HepG2 (cell line): ENCODE results near the gene RAPGEF5.

Experiments
- EP300 ChIP-seq, 3 experiments: sonication (generic) in 1 of 3; formaldehyde crosslinking in 1 of 3; IDR thresholded peaks; 2 replicates each; pipeline versions ENCODE4 v1.5.1 to v1.6.1; 2011 to 2020; ENCODE audit warnings: low read depth in 2 of 3, low read length in 2 of 3, borderline replicate concordance in 1 of 3, improper control_type of control experiment in 1 of 3, mild to moderate bottlenecking in 1 of 3, missing genetic modification reagents in 1 of 3, moderate library complexity in 1 of 3
- NKX3-1 ChIP-seq: sonication (generic); formaldehyde crosslinking; IDR thresholded peaks from 2 replicates; pipeline ENCODE4 v1.5.0; 2020; ENCODE audit warnings: missing genetic modification reagents
- POLR2AphosphoS5 ChIP-seq: IDR thresholded peaks from 2 replicates; pipeline ENCODE4 v1.6.1; 2012; ENCODE audit warnings: low read depth, low read length
- RCOR2 ChIP-seq: IDR thresholded peaks from 2 replicates; pipeline ENCODE4 v1.6.1; 2016; ENCODE audit warnings: missing biosample characterization, missing genetic modification reagents
- SRSF1 ChIP-seq: fragments of 200-400 bp; formaldehyde crosslinking; optimal IDR thresholded peaks from 2 replicates; pipeline ENCODE3; 2017; ENCODE audit warnings: mild to moderate bottlenecking, low read depth, low read length, moderate library complexity
- ZBTB21 ChIP-seq: sonication (generic); formaldehyde crosslinking; IDR thresholded peaks from 2 replicates; pipeline ENCODE4 v1.4.0; 2020; ENCODE audit warnings: missing genetic modification reagents
- ZNF274 ChIP-seq: sonication (generic); formaldehyde crosslinking; IDR thresholded peaks from 2 replicates; pipeline ENCODE4 v1.5.1; 2020; ENCODE audit warnings: mild to moderate bottlenecking, missing genetic modification reagents
- TF ChIP-seq, protein P1 (sequence below): sonication (generic); formaldehyde crosslinking; IDR thresholded peaks from 2 replicates; pipeline ENCODE4 v1.5.0; 2020; ENCODE audit warnings: mild to moderate bottlenecking, missing genetic modification reagents, moderate library complexity
- TF ChIP-seq, protein P2 (sequence below): sonication (generic); formaldehyde crosslinking; IDR thresholded peaks from 2 replicates; pipeline ENCODE4 v1.4.0; 2020; ENCODE audit warnings: missing genetic modification reagents

DNA sequence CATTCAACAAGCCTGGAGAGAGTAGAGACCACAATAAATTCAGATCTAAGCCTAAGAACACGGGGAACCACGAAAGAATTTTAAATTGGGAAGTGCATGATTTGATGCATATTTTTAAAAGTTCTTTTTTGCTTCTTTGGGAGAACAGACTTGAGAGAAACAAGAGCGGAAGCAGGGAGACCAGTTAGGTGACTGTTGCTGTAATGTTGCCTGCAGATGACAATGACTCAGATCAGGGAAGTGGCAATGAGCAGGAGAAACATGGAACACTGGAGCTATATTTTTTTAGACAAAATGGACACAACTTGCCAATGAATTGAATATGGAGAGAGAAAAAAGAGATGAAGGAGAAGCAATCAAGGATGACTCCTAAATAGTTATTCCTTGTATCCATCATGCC is 125.1 kb downstream of the RAPGEF5 start:
- TF ChIP-seq RCOR2 (no peak), NKX3-1 (no peak), ZNF274 (CRISPR knock-in tag) (no peak), SRSF1 (no peak), ZBTB21 (CRISPR knock-in tag) (no peak), EP300 (IDR thresholded peaks at IDR 0.05; ENCODE audit: low read depth in 2 of 2, low read length in 2 of 2) (no peak), EP300 (CRISPR knock-in tag; IDR thresholded peaks at IDR 0.05; ENCODE audit: borderline replicate concordance) (no peak), POLR2AphosphoS5 (no peak)
- TF ChIP-seq, protein P1, sequence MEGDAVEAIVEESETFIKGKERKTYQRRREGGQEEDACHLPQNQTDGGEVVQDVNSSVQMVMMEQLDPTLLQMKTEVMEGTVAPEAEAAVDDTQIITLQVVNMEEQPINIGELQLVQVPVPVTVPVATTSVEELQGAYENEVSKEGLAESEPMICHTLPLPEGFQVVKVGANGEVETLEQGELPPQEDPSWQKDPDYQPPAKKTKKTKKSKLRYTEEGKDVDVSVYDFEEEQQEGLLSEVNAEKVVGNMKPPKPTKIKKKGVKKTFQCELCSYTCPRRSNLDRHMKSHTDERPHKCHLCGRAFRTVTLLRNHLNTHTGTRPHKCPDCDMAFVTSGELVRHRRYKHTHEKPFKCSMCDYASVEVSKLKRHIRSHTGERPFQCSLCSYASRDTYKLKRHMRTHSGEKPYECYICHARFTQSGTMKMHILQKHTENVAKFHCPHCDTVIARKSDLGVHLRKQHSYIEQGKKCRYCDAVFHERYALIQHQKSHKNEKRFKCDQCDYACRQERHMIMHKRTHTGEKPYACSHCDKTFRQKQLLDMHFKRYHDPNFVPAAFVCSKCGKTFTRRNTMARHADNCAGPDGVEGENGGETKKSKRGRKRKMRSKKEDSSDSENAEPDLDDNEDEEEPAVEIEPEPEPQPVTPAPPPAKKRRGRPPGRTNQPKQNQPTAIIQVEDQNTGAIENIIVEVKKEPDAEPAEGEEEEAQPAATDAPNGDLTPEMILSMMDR, result no peak
- TF ChIP-seq, protein P2, sequence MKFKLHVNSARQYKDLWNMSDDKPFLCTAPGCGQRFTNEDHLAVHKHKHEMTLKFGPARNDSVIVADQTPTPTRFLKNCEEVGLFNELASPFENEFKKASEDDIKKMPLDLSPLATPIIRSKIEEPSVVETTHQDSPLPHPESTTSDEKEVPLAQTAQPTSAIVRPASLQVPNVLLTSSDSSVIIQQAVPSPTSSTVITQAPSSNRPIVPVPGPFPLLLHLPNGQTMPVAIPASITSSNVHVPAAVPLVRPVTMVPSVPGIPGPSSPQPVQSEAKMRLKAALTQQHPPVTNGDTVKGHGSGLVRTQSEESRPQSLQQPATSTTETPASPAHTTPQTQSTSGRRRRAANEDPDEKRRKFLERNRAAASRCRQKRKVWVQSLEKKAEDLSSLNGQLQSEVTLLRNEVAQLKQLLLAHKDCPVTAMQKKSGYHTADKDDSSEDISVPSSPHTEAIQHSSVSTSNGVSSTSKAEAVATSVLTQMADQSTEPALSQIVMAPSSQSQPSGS (CRISPR knock-in tag), result no peak
